HepG2 (cell line): ENCODE results near the gene ALKBH4. TPM values are rescaled to one million over a fixed set of nuclear protein-coding genes. Genes with fewer than 3 reads are reported as not detected.

Source experiments
- ATF7-NPFF ChIP-seq: sonication (generic); formaldehyde crosslinking; IDR thresholded peaks from 2 replicates; pipeline ENCODE4 v1.8.1; 2023; ENCODE audit warnings: mild to moderate bottlenecking, low read depth, missing genetic modification reagents, moderate library complexity
- CERS6 ChIP-seq: sonication (generic); formaldehyde crosslinking; IDR thresholded peaks from 2 replicates; pipeline ENCODE4 v1.5.0; 2020; ENCODE audit warnings: missing genetic modification reagents
- GMEB1 ChIP-seq: sonication (generic); formaldehyde crosslinking; IDR thresholded peaks from 2 replicates; pipeline ENCODE4 v1.5.1; 2020; ENCODE audit warnings: missing genetic modification reagents, mild to moderate bottlenecking, borderline replicate concordance
- PHF5A ChIP-seq: IDR thresholded peaks from one replicate; pipeline ENCODE4 v1.6.1; 2018; ENCODE audit warnings: low read depth, missing genetic modification reagents; ENCODE audit not compliant: unreplicated experiment
- RXRB ChIP-seq: IDR thresholded peaks from 2 replicates; pipeline ENCODE4 v1.6.1; 2016; ENCODE audit warnings: borderline replicate concordance, missing genetic modification reagents, missing compliant biosample characterization
- SNAI1 ChIP-seq: sonication (generic); formaldehyde crosslinking; IDR thresholded peaks from 2 replicates; pipeline ENCODE4 v1.5.0; 2020; ENCODE audit warnings: mild to moderate bottlenecking, missing genetic modification reagents, borderline replicate concordance
- TAF1 ChIP-seq: sonication (generic); formaldehyde crosslinking; IDR thresholded peaks from 2 replicates; pipeline ENCODE4 v1.4.0; 2020; ENCODE audit warnings: missing genetic modification reagents
- TRIM22 ChIP-seq: fragments of 450-650 bp; IDR thresholded peaks from 2 replicates; pipeline ENCODE4 v1.6.1; 2017
- U2AF2 ChIP-seq: fragments of 200-400 bp; formaldehyde crosslinking; IDR thresholded peaks from 2 replicates; pipeline ENCODE4 v1.6.1; 2017; ENCODE audit warnings: low read depth, mild to moderate bottlenecking, low read length
- UBTF ChIP-seq: sonication (generic); formaldehyde crosslinking; IDR thresholded peaks from 2 replicates; pipeline ENCODE4 v1.4.0; 2020; ENCODE audit warnings: mild to moderate bottlenecking, missing genetic modification reagents
- ZNF12 ChIP-seq: sonication (generic); formaldehyde crosslinking; IDR thresholded peaks from 2 replicates; pipeline ENCODE4 v1.5.0; 2020; ENCODE audit warnings: missing genetic modification reagents
- ZNF484 ChIP-seq: sonication (generic); formaldehyde crosslinking; IDR thresholded peaks from 2 replicates; pipeline ENCODE4 v1.5.1; 2020; ENCODE audit warnings: mild to moderate bottlenecking, low read depth, missing genetic modification reagents, borderline replicate concordance
- ZNF552 ChIP-seq: sonication (generic); formaldehyde crosslinking; IDR thresholded peaks from 2 replicates; pipeline ENCODE4 v1.9.0; 2022; ENCODE audit warnings: missing genetic modification reagents, mild to moderate bottlenecking, borderline replicate concordance
- ZNF563 ChIP-seq: sonication (generic); formaldehyde crosslinking; IDR thresholded peaks from 2 replicates; pipeline ENCODE4 v1.8.0; 2022; ENCODE audit warnings: mild to moderate bottlenecking, moderate library complexity, missing genetic modification reagents
- ZNF619 ChIP-seq: sonication (generic); formaldehyde crosslinking; IDR thresholded peaks from 2 replicates; pipeline ENCODE4 v1.4.0; 2020; ENCODE audit warnings: mild to moderate bottlenecking, missing genetic modification reagents
- ZNF652 ChIP-seq: IDR thresholded peaks from 2 replicates; pipeline ENCODE4 v1.6.1; 2016; ENCODE audit warnings: low read depth, borderline replicate concordance
- ZNF770 ChIP-seq: sonication (generic); formaldehyde crosslinking; IDR thresholded peaks from 2 replicates; pipeline ENCODE4 v1.5.0; 2020; ENCODE audit warnings: mild to moderate bottlenecking, missing genetic modification reagents
- ZNF776 ChIP-seq: sonication (generic); formaldehyde crosslinking; IDR thresholded peaks from 2 replicates; pipeline ENCODE4 v1.4.0; 2020; ENCODE audit warnings: mild to moderate bottlenecking, missing genetic modification reagents
- ZNF816 ChIP-seq: sonication (generic); formaldehyde crosslinking; IDR thresholded peaks from 2 replicates; pipeline ENCODE4 v1.8.0; 2022; ENCODE audit warnings: missing genetic modification reagents, mild to moderate bottlenecking, borderline replicate concordance
- polyA plus RNA-seq, 8 experiments: library from polyadenylated mRNA; depleted of rRNA in 3 of 8; stranded (reverse) in 7 of 8; unstranded in 1 of 8; fragments of >200 nt; fragmentation: Illumina TruSeq in 4 of 8; extraction: Trizol in 4 of 8; gene quantifications; 2 replicates each; pipeline versions ENCODE4 v1.2.1 to v1.2.3, GENCODE V29; 2011 to 2016; ENCODE audit warnings: low read depth in 4 of 8, missing spikeins in 1 of 8, mixed read lengths in 1 of 8; ENCODE audit not compliant: insufficient read depth in 1 of 8
- total RNA-seq, 5 experiments: library from RNA; depleted of rRNA; stranded (reverse); fragments of >200 nt; fragmentation: Illumina TruSeq; extraction: Trizol; gene quantifications; 2 replicates each; pipeline ENCODE4 v1.2.3, GENCODE V29; 2016; ENCODE audit warnings: low read depth in 1 of 5
- TF ChIP-seq, protein P1 (sequence below): sonication (generic); formaldehyde crosslinking; IDR thresholded peaks from 2 replicates; pipeline ENCODE4 v1.4.0; 2020; ENCODE audit warnings: missing genetic modification reagents; ENCODE audit errors: not compliant biosample characterization

The ALKBH4 gene
- total and polyA plus RNA-seq, 2 of the 13 experiments (the other 11 are each of a cell fraction or from before 2014, with no cell fraction given) = 2.6 to 8.8 TPM

- TF ChIP-seq ATF7-NPFF = peak; percentile 78
- TF ChIP-seq TAF1 (CRISPR knock-in tag) = peak; percentile 77
- TF ChIP-seq ZNF563 (CRISPR knock-in tag) = peak; percentile 80; the same call in 1 of the 2 replicates
- TF ChIP-seq, protein P1, sequence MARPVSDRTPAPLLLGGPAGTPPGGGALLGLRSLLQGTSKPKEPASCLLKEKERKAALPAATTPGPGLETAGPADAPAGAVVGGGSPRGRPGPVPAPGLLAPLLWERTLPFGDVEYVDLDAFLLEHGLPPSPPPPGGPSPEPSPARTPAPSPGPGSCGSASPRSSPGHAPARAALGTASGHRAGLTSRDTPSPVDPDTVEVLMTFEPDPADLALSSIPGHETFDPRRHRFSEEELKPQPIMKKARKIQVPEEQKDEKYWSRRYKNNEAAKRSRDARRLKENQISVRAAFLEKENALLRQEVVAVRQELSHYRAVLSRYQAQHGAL = peak; percentile 22
- TF ChIP-seq ZNF12 (CRISPR knock-in tag) = no peak
- no peak for TF ChIP-seq SNAI1 (CRISPR knock-in tag)
- TF ChIP-seq TRIM22 = no peak
- TF ChIP-seq PHF5A (CRISPR knock-in tag) = no peak
- no peak for TF ChIP-seq CERS6
- no peak for TF ChIP-seq ZNF484
- 0 out of 2 replicates have a peak, but pooled peaks have one; percentile 68 for TF ChIP-seq ZNF552 (CRISPR knock-in tag)
- peak; percentile 61 for TF ChIP-seq ZNF619 (CRISPR knock-in tag)
- no peak; the same call in 1 of the 2 replicates for TF ChIP-seq RXRB (CRISPR knock-in tag)
- no peak for TF ChIP-seq ZNF816
- no peak for TF ChIP-seq ZNF652 (CRISPR knock-in tag)
- TF ChIP-seq GMEB1 (CRISPR knock-in tag) = peak; percentile 90; the same call in 1 of the 2 replicates
- 0 out of 2 replicates have a peak, but pooled peaks have one; percentile 21 for TF ChIP-seq ZNF776
- peak; percentile 73 for TF ChIP-seq UBTF (CRISPR knock-in tag)
- no peak for TF ChIP-seq ZNF770 (CRISPR knock-in tag)
- no peak for TF ChIP-seq U2AF2
These were observed at the start of gene ALKBH4, which contains the start of gene LRWD1 (continued) for GRCh38 chr7:102464577-102465280.
